ENCODE data around the gene CCDC141.

Gene CCDC141

GRCh38 chr2:178962152-178962551, 87.8 kb downstream of the CCDC141 start:
- DNase-seq, result no peak

DNA sequence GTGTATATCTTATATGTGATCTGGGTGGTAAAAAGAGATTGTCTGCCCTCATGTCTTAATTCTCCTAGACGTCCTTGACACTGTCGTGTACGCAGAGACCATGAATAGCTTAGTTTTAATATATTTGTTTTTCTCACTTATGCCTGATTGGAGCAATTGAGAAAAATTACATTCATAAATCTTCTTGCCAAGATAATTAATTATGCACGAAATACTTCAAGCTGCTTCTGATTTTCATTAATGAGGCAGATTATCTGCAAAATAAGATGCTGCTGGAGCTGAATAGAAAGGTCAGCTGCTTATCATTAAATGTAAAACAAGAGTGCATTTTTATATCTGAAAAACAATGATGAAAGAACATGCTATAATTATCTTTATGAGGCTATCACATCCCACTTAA, 95.9 kb downstream of the CCDC141 start:
- DNase-seq, result no peak

- DNase-seq, result no peak
These were observed 98.5 kb downstream of the CCDC141 start for GRCh38 chr2:178951266-178952006.

- no peak for DNase-seq
These were observed 100.4 kb downstream of the CCDC141 start for GRCh38 chr2:178949584-178949983.

- DNase-seq, result no peak
These were observed 100.8 kb downstream of the CCDC141 start for GRCh38 chr2:178949151-178949550.

- no peak for DNase-seq
These were observed 102.9 kb downstream of the CCDC141 start for GRCh38 chr2:178947006-178947405.

DNA sequence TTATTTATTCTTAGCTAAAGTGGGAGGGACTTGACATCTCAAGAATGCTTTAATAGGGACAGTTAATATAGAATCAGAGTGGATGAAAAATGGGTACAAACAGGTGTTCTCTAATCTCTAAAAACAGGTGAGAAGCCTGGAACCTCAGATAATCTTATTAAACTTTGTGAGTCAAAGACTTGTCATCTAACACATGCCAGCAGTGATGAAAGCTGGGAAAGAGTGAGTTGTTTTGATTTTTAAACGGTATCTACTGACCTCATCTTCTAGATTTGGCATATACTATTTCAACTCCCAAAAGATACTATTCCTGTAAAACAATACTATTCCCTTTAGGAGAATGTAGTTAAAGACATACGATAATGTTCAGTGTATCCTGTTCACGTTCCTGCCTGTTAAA, 103.4 kb downstream of the CCDC141 start:
- no peak for DNase-seq

DNA sequence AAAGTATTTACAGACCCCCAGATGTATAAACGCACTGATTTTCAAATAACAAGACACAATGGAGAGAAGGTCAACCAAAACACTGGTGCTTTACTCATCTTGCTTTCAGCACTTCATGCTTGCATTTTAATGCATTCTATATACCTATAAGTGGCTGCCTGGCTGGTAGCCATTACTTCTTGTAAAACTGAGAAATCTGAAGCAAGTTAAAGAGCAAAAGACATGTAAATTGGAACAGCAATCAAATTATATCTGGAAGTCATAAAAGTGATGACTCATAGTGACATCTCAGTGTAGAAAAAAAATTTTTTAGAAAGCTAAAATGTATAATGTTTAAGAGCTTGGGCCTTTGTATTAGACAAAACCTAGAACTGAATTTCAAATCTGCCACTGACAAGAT, 106.2 kb downstream of the CCDC141 start:
- no peak for DNase-seq

GRCh38 chr2:178934571-178934970, 115.4 kb downstream of the CCDC141 start:
- no peak for DNase-seq

DNA sequence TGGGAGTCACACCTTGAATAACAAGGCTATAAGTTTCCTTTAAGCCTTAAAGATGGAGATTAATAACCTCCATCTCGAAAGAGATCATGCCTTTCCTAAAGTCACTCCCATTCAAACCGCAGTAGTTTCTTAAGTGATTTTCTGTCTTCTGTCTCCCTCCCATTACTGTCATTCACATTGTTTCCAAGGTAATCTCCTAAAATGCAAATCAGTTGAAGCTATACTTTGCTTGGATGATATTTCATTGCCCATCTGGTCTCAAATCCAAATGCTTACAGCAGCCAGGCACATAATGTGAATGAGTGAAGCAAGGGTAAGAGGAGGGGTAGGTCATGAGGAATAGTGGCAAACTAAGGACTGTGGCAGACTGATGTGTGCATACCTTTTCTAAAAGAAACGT, 116.4 kb downstream of the CCDC141 start:
- no peak for DNase-seq

- DNase-seq, result no peak
These were observed 121.9 kb downstream of the CCDC141 start for GRCh38 chr2:178928077-178928476.

DNA sequence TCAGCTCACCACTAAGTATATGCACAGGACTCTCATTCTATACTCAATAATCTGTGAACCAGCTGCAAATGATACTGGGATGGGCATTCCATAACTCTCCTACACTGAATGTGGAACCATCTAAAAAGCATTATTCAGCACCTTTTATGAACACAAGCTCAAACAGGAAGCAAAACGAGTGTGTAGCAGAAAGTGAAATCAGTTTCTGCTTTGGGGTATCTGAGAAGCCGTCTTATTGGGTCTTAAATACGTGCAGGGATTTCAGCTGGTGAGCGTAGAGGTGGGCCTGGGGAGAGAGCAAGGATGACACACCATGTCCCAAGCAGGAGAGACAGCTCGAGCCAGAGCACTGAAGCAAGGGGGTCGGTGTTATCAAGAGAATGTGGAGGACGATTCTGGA, 122.8 kb downstream of the CCDC141 start:
- DNase-seq, result no peak

- no peak for DNase-seq
These were observed 125.1 kb downstream of the CCDC141 start for GRCh38 chr2:178924817-178925216.

DNA sequence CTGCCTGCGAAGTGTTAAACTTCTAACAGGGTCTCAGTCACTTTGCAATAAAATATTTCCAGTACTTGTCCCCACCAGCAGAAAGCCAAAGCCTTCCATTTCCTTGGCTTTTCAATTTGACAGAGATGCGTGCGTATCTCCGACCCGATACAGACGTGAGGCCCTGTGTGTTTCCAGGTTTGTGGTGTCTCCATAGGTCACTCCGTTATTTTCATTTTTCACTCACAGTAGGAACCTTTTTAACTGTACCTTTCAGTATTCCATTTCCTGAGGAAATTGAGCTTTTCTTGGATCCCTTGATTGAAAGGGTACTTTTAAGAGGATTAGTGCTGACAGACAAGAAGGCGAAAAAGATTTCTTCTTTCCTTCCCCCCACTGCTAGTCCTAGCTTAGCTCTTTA, 126.4 kb downstream of the CCDC141 start:
- DNase-seq, result no peak

DNA sequence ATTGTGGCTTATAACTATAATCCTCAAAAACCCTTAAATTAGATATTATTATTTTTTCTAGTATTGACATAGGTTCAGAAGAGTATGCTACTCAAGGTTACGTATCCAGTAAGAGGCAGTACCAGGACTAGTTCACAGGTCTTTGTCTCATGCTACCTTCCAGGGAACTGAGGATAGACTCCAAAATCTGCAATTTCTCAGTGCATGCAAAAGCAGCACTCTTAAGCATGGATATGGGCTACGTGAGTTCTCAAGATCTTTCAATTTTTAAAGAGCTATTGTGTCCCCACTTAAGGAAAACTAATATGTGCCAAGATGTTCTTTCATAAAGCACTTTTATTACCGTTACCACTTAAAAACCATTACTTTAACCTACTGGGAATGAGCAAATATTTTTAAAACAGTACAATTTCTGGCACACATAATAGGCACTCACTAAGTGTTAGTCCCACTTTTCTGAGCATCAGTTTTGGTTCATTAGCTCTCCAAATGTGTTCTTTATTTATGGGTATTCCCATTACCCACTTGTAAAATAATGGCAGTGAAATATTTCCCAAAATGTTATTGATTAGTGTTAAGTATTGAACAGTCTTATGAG, 128.9 kb downstream of the CCDC141 start:
- DNase-seq, result no peak

DNA sequence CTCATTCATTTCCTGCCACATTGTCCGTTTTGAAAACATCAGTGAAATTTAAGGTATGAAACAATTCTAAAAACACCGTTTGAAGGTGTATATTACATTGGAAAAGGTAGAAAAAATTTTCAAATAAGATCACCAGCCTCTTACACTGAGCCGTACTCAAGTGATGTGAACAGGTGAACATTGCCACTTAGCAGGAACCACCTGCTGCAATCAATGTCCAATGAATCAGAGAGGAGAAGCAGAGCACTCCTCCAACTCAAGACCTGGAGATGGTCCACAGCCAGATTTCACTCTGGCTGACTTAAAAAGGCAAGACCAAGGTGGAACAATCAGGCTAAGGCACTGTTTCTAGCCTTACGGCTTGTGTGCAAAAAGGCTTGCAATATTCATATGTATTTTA, 132.4 kb downstream of the CCDC141 start:
- DNase-seq, result peak; percentile 30

- DNase-seq, result no peak
These were observed 134.3 kb downstream of the CCDC141 start for GRCh38 chr2:178915423-178916173.

DNA sequence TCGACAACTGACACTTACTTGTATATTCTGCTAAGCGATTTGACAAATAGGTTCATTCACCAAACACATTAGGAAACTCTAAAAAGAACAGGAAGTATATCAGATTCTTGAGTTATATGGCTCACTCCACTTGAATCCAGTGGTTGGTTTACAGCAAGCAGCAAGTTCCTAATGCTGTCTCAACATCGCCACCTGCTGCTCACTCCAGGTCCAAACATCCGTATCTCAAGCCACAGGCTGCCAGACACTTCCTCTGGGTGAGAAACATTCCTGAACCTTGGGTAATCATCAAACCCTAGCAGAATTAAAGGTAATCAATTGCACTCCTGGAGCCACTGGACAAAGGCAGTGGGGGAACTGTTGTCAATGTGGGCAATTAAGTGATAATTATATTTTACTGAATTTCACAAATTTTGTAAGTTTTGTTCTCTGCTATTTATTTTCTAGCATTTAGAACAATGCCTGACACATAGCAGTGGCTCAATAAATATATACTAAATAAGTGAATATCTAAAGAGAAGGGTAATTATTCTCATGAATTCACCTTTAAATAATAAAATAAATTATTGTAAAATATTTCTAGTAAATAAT, 135.6 kb downstream of the CCDC141 start:
- peak; percentile 83 for DNase-seq

DNA sequence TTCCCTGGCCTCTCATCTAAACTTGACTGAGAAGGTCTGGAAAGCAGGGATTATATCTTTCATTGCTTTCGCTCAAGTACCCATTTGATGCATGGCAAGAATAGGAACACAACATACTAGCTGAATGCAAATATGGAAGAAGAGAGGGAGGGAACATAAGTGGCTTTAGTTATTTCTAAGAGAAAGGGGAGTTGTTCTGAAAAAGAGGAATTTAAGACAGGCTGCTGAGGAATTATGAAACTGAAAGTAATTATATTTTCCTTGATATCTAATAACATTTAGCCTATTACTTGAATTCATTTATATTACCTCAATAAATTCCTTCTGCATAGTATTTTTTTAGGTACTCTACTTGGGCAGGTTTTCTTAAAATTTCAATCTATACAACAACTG, 136.9 kb downstream of the CCDC141 start:
- no peak for DNase-seq

DNA sequence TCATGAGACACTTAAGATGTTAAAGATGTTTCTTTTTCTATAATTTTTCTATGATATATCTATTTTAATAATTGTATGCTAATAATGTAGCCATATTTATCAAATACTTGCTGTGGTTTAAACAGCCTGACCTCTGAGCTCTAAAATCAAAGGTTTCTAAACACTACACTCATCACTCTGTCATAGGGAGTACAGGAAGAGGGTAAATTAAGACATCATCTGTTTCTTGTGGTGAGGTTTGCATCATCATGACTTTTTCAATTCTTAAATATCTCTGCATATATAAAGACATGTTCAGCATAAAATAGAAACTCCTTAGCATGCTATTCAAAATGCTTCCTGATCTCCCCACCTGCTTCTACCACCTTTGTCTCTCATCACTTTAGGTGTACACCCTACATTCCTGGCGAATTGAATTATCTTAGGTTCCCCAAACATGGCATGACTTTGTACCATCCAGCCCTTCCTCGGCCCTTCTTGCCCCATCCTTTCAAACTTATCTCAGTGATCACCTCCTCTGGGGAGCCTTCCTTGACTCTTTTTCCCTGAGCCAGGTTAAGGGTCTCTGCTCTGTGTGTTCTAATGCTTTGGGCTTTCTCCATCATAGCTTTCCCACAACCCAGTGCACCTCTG, 137.4 kb downstream of the CCDC141 start:
- no peak for DNase-seq

DNA sequence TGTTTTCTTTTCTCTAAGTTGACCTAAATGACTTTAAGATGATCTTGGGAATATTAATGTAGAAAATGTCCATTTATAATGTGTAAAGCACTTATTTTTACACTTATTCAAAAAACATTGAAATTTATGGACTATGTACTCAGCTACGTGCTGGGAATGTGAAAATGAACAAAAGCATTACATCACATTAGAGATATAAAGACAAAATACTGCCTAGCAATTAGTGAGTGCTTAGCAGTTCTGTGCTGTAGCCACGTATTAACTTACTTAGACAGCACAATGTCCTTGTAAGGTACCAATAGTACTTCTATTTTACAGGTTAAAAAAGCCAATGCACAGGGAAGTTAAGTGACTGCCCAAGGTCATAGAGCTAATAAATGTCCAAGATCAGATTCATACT, 138.9 kb downstream of the CCDC141 start:
- no peak for DNase-seq

DNA sequence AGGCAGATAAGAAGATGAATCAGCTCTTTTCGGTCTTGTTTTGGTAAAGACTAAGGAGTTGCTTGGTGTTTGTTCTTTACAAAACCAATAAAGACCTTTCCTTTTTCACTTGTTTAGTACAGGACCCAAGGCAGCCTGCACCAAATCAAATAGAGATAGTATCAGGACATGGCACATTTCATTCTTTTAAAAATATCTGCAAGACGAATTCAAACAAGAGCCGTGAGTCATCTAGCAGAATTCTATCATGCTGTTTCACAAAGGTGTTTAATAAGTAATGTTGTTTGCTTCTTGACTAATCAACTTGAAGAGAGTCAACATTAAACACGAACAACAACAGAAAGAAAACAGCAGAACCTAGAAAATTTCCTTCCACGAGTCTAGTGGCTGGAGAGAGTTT, 139.9 kb downstream of the CCDC141 start:
- no peak for DNase-seq

GRCh38 chr2:178909507-178909906, 140.4 kb downstream of the CCDC141 start:
- no peak for DNase-seq

All from NCI-H345 (cell line).